ENCODE data around the gene ENOX1.

The ENOX1 gene

GRCh38 chr13:43271152-43271551 lies 515.6 kb downstream of the ENOX1 start:
- ATAC-seq: no peak

DNA sequence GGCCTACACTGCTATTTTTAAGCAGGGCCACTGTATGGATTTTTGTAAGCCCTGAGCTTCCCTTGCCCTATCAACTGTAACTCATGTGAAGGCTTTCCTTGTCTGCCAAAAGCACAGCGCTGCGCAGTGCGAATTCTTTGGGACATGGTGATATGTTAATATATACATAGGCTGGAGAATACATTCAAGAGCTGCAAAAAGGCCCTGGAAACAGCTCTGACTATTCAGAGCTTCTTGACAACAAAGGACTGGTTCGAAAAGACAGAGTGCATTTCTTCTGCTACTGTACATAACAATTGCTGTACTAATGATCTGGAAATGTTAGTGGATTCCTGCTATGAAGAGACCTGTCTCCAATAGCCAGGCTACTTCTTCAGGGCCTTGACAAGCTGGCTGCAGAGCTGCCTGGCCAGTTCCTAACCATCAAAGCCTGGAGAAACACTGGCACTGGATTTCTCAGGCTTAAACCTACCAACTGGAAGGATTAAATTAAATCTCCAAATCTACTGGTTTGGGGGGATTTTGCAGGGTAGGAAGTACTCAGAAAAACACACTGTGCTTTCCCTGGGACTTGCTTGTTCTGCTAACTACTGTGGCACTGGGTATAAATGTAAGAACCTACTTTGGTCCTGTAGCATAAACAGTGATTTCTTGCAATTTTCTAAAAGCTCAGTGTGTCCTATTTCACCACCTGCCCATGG lies 516.5 kb downstream of the ENOX1 start:
- no peak for ATAC-seq

GRCh38 chr13:43269037-43269481 lies 517.7 kb downstream of the ENOX1 start:
- ATAC-seq: no peak

DNA sequence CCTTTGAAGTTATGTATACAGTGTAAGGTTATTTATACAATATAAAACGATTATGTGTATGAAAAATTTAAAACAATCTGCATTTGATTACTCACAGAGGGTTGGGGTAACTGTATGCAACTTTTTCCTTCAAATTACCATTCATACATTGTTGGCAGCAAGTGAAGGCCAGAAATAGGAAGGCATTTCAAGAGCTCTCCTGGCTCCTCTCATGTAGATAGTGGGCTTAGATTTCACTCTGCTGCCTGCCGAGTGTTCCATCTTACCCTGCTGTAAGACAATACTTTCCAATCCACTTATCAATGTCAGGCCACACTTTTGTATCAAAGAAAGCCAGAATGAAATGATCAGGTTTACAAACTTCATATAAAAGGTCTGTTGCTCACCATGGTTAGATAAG lies 518.1 kb downstream of the ENOX1 start:
- ATAC-seq: no peak

- no peak for ATAC-seq
Observed at GRCh38 chr13:43267916-43268315, 518.9 kb downstream of the ENOX1 start.

GRCh38 chr13:43266936-43267615 lies 519.7 kb downstream of the ENOX1 start:
- ATAC-seq: no peak

DNA sequence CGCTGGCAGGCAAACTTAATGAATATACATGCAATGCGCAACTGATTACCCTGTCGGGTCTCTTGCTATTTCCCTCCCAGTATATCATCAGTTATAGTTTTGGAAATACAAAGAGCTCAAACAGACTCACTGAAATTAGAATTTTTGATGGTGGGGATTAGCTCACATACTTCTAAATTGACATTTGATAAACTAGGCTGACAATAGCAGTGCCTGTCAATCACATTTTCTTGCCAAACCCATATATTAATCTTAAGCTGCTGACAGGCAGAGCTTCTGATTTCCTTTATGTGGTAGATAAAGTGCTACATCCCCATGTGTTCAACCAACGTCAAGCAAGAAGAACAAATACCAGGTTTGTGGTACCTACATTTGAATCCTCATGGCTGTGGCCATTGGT lies 521.7 kb downstream of the ENOX1 start:
- ATAC-seq: no peak

DNA sequence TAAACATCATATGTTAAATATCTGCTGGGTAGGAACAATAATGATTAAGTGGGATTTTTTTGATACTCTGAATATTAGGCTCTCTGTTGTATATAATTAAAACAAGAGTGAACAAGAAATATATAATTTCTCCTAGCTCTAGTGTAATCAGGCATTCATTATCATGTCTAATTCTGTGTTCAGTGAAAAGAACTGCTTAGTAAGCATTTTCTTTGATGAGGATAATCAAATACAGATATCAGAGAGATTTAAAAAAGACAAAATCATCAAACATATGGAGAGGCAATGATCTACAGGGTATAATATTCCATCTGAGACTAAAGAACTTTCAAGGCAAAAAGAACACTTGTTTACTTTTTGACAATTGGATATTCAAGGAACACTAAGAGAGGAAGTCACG lies 522.3 kb downstream of the ENOX1 start:
- ATAC-seq: no peak

- no peak for ATAC-seq
Observed at GRCh38 chr13:43263047-43263446, 523.7 kb downstream of the ENOX1 start.

DNA sequence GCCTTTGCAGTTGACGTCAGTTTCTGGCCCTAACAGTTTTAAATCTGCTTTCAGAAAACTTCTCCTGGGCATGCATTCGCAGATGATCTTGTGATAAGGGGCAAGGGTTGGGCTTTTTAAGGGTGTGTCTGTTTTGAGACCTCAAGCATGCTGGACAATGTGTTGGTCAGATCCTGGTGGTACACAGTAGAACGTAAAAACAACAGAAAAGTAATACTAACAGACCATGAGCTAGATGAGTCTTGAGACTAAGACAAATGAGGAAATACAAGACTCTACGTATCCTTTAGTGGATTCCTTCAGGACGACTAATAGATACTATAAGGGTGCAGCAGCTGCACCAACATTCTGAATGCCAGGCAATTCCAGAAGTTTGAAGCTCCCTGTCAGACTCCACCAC lies 525.8 kb downstream of the ENOX1 start:
- no peak for ATAC-seq

DNA sequence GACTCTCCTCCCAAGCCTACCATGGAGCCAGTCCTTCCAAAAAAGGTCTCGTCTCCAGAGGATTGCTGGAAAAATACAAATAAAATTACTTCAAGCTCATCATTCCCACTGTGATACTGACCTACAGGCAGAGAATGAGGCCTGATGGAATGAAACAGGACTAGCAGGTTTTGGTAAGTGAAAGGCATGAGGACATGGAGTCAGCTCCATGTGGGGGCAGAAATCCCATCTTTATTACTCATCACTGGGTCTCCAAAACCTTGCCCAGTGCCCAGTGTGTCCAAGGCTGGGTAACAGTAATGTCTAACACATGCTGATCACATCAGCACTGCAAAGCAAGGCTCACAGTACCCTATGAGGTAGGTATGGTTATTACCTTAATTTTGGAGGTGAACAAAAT lies 528.0 kb downstream of the ENOX1 start:
- ATAC-seq: no peak

DNA sequence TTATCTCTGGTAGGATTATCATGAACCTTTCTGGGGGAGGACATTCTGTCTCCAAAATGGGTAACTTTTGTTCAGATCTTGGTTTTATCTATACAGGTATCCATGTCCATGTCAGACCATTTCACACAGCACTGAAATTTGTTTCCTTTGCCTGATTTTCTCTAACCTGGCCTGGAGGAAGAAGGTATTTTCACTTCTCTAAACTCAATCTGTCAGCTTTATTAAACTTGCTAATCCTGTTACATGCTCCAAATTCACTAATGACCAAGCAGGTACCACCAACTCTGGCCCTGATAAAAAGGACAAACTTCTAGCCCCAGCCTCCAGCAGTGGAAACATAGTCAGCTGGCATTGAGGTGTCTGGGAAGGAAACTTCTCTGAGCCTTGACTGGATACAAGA lies 529.0 kb downstream of the ENOX1 start:
- ATAC-seq: no peak

- no peak for ATAC-seq
Observed at GRCh38 chr13:43251961-43252360, 534.8 kb downstream of the ENOX1 start.

- no peak for ATAC-seq
Observed at GRCh38 chr13:43246382-43246781, 540.4 kb downstream of the ENOX1 start.

GRCh38 chr13:43245374-43245964 lies 541.3 kb downstream of the ENOX1 start:
- no peak for ATAC-seq

DNA sequence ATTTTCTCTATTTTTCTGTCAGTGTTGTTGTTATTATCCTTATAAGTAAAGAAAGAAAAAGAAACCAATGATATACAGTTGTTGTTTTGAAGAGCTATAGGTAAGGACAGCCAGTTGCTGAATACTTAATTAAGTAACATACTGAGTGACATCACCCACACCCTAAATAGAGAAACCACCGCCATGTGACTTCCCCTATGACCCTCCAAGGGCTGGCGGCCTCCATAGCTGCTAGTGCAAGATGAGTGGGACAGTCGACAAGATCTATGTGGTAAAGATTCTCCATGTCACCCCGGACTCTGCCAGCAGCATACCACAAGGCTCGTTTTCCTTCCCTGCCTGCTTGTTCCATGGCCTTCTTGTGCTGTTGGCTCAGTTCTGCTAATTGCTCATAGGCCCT lies 542.3 kb downstream of the ENOX1 start:
- ATAC-seq: no peak

DNA sequence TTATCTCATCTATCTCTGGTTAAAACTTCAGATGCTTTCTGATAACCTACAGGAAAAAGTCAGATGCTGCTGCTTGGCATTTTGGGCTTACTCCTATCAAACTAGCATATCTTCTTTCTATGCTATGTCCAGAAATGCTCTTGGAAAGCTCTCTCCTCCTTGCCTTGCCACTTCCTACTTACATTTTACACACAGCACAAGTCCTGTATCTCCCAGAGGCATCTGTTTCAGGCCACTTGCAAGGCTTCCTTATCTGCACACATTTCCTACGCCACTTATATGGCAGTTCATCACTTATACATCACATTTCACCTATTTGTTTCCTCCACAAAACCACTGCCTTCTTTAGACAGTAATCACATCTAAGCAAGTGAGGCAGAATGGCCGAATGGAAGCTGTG lies 543.1 kb downstream of the ENOX1 start:
- ATAC-seq: no peak

GRCh38 chr13:43242040-43242439 lies 544.7 kb downstream of the ENOX1 start:
- no peak for ATAC-seq

GRCh38 chr13:43240278-43240677 lies 546.5 kb downstream of the ENOX1 start:
- no peak for ATAC-seq

DNA sequence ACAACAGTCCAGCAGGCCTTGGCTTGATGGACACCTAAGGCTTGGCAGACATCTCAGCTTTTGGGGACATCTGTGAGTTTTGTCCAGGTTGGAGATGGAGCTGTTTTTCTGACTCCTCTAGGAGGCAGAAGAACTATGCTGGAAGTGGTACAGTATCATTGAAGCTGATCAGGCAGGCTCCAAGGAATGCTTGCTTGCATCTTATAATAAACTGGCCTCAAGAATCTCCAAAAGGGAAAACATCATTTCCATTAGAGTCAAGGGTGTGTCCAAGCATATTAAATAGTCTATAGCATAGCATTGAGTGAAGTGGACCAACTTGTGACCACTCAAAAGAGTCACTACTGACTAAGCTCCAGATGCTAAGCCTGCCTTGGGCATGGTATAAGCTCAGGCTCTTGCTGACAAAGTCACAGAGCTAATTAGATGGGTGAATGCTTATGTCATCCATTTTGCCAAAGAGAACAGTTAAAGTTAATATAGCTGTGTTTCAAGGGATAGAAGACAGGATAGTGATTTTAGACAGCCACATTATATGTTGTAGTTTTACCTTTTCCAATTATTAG lies 547.4 kb downstream of the ENOX1 start:
- ATAC-seq: no peak

- no peak for ATAC-seq
Observed at GRCh38 chr13:43238341-43239083, 548.3 kb downstream of the ENOX1 start.

DNA sequence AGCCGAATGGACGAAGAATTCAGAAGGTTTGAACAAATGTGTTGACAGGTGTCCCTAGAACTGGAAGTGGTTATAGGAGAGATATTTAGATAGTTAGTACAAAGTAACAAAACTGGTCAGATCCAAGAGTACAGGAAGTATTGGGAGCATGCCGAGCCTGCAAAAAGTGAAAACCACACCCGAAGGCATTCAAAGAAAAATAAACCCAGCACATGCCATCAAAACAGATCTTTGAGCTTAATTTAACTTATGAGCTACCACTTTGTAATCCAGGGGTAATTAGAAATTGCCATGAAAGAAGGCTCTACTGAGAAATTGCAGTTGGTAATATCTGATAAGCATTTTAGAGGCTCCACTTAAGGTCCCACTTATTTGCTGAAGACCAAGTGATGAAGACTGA lies 549.2 kb downstream of the ENOX1 start:
- ATAC-seq: no peak

DNA sequence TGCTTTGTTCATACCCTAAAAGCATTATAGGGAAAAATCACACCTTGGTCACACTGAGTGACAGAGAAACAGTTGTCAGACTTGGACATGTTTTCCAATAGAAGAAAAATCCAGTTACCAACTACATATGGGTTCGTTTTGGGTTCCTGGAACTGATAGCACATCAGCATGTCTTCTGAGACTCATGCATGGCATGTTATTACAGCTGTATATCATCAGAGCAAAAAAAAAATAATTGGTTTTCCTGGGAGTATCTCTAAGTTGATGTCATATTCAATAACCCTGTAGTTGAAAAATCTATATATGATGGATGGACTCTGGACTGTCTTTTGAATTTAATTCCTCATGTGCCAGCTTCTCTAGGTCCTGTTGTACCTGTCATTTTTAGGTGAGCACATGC lies 551.7 kb downstream of the ENOX1 start:
- ATAC-seq: no peak
